Loucy (cell line): Measurements from ENCODE around the gene DDX25.

Experiments used
- EZH2phosphoT487 ChIP-seq: fragments of 200-600 bp; IDR thresholded peaks from 2 replicates; pipeline ENCODE4 v1.6.1; 2018; ENCODE audit warnings: antibody characterized with exemption, mild to moderate bottlenecking, moderate library complexity, borderline replicate concordance
- TF ChIP-seq, protein P1 (sequence below): fragments of 200-600 bp; sonication (generic); conservative IDR thresholded peaks from 2 replicates; pipeline ENCODE4 v1.5.1; 2014; ENCODE audit warnings: mild to moderate bottlenecking, antibody characterized with exemption, low read length

DNA sequence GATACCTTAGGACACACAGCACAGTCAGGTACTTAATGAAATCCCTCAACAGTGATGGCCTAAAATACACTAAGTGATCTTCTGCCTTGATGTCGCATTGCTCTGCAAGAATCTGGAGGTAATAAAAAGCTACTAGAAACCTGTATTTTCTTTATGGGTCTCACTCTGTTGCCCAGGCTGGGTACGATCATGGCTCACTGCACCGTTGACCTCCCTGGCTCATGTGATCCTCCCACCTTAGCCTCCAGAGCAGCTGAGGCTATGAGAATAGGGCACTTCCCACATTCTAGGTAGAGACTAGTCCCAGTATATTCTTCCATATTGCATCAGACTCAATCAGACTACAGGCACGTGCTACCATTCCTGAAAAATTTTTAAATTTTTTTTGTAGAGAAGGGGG is 63.2 kb downstream of the DDX25 start:
- TF ChIP-seq EZH2phosphoT487 = no peak
- TF ChIP-seq, protein P1, sequence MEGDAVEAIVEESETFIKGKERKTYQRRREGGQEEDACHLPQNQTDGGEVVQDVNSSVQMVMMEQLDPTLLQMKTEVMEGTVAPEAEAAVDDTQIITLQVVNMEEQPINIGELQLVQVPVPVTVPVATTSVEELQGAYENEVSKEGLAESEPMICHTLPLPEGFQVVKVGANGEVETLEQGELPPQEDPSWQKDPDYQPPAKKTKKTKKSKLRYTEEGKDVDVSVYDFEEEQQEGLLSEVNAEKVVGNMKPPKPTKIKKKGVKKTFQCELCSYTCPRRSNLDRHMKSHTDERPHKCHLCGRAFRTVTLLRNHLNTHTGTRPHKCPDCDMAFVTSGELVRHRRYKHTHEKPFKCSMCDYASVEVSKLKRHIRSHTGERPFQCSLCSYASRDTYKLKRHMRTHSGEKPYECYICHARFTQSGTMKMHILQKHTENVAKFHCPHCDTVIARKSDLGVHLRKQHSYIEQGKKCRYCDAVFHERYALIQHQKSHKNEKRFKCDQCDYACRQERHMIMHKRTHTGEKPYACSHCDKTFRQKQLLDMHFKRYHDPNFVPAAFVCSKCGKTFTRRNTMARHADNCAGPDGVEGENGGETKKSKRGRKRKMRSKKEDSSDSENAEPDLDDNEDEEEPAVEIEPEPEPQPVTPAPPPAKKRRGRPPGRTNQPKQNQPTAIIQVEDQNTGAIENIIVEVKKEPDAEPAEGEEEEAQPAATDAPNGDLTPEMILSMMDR = no peak
